ENCODE measurements around the gene MAG. TPM values are rescaled to one million over a fixed set of nuclear protein-coding genes. Genes with fewer than 3 reads are reported as not detected.
"Not testable (repeated sequence)": the region's sequence is repeated elsewhere in the genome, so short reads cannot be mapped to it uniquely, and the experiment has no call there.

Gene MAG
- total RNA-seq, 1 donor from 2014 or later, result not detected

DNA sequence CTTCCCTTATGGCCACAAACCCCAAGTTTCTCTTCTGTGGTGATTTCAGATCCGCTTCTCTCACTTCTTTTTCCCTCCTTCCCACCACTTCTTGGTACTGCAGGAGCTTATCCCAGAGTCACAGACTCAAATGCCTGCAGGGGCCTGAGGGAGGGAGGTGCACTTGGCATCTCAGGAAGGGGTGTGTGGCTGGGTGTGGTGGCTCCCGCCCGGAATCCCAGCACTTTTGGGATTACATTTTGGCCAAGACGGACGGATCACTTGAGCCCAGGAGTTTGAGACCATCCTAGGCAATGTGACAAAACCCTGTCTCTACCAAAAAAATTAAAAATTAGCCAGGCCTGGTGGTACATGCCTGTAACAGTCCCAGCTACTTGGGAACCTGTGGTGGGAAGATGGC, 17.6 kb upstream of the MAG start:
- intact Hi-C loops (cut with DNase I), result no loop called here
- no peak for DNase-seq (ENCODE audit: missing footprints)
- no peak for ATAC-seq

DNA sequence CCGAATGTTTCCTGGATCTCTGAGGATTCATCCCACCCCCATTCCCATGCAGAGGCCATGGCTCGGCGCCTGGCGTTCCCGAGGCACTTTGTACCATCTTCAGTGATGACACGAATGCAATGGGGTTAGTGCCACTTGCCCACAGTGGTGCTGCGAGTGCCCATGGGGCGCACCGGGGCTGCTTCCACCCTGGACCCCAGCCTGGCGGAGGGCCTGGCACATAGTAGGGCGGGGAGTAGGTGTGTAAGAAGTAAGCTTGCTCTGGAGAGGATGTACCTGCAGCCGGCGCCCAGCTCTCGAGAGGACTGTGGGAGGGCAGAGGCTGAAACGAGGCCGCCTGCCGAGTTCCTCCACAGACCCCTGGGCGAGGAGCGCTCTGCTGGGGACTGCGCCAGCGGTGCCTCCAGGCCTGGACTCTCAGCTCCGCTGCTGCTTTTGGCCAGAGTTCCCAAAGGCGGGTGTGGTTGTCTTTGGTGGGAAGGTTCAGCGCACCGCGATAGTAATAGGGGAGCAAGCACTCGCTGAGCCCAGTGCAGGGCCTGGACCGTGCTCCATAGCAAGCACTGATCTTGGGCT, 15.2 kb upstream of the MAG start:
- ATAC-seq, result no peak
- intact Hi-C loops (cut with DNase I), result no loop called here
- peak; percentile 72 for DNase-seq (ENCODE audit: missing footprints)

DNA sequence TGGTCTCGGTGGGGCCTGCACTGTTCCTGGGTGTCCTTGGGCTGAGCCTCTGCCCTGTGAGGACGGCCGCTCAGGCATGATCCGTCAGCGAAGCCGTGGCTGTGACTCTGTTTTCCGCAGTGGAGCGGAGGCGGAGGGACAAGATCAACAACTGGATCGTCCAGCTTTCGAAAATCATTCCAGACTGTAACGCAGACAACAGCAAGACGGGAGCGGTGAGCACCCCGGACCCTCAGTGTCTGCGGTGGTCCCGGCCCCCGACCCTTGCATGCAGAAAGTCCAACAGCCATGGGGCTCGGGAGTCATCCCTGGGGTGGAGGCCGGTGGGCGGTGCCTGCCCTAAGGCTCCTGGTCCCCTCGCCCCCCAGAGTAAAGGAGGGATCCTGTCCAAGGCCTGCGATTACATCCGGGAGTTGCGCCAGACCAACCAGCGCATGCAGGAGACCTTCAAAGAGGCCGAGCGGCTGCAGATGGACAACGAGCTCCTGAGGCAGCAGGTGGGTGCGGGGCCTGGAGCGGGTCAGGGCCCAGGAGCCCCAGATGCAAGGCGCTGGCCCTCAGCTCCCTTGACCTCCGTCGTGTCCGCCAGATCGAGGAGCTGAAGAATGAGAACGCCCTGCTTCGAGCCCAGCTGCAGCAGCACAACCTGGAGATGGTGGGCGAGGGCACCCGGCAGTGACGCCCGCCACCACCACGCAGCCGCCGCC, 13.2 kb upstream of the MAG start:
- intact Hi-C loops (cut with DNase I), result no loop called here

DNA sequence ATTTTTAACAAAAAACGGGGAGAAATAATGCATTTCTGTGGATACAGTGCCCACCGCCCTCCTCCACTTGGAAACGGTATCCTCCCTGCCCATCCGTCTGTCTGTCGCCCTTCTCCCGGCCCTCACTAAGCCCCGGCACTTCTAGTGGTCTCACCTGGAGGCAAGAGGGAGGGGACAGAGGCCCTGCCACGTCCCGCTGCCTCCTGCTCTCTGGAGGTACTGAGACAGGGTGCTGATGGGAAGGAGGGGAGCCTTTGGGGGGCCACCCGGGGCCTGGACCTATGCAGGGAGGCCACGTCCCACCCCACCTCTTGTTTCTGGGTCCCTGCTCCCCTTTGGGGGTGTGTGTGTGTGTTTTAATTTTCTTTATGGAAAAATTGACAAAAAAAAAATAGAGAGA, 12.6 kb upstream of the MAG start:
- intact Hi-C loops (cut with DNase I), result no loop called here
- DNase-seq (ENCODE audit: missing footprints), result peak; percentile 6
- no peak for ATAC-seq

More for the DNA sequence above, 13.2 kb upstream of the MAG start:
- ATAC-seq (no peak), DNase-seq (ENCODE audit: missing footprints) (peak; percentile 60)

DNA sequence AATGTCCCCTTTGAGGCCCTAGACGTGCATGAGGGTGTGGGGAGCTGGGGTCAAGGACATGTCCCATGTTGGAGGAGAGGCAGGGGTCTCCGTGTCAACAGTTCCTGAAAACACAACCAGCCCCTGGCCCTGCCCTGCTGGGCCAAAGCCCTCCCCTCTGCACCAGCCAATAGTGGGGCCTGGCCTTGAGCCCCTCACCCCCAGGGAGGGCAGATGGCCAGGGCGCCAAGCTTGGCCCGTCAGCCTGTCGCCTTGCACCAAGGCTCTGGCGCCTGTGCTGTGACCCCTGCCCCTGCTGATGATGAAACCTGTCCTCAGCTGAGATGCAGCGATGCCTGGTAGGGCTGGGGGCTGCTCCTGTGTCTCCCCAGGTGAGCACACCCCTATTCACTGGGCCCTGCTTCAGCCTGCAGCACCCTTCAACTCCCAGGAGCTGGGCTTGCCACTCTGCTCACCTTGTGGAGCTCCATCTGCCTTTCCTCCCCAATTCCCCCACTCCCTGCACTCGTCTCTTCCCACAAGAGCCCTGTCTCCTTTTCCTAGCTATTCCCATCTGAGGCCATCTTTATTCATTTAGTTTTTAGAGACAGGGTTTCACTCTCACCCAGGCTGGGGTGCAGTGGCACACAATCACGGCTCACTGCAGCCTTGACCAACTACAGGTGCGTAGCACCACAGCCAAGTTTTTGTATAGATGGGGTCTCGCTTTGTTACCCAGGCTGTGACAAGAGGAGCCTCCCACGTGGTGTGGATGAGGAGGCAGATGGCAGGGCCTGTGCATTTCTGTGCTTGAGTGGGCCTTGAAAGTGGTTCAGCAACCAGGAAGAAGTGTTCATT, 11.8 kb upstream of the MAG start:
- intact Hi-C loops (cut with DNase I), result no loop called here
- DNase-seq (ENCODE audit: missing footprints), result peak; percentile 40
- peak; percentile 23 for ATAC-seq

DNA sequence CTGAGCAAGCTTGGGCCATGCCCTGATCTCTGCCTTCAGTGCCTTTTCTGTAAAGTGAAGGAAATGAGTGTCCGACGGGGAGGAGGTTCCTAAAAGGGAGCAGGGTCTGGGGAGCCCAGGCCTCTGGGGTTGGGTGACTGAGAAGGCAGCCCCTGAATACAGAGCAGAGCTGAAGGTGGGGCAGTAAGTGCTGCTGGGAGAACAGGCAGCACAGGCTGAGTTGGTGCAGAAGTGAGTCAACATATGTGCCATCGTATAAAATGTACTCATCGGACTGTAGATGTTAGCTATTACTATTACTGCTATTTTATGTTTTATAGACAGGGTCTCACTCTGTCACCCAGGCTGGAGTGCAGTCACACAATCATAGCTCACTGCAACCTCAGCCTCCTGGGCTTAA, 10.7 kb upstream of the MAG start:
- DNase-seq (ENCODE audit: missing footprints), result peak; percentile 33
- intact Hi-C loops (cut with DNase I), result no loop called here
- no peak for ATAC-seq

DNA sequence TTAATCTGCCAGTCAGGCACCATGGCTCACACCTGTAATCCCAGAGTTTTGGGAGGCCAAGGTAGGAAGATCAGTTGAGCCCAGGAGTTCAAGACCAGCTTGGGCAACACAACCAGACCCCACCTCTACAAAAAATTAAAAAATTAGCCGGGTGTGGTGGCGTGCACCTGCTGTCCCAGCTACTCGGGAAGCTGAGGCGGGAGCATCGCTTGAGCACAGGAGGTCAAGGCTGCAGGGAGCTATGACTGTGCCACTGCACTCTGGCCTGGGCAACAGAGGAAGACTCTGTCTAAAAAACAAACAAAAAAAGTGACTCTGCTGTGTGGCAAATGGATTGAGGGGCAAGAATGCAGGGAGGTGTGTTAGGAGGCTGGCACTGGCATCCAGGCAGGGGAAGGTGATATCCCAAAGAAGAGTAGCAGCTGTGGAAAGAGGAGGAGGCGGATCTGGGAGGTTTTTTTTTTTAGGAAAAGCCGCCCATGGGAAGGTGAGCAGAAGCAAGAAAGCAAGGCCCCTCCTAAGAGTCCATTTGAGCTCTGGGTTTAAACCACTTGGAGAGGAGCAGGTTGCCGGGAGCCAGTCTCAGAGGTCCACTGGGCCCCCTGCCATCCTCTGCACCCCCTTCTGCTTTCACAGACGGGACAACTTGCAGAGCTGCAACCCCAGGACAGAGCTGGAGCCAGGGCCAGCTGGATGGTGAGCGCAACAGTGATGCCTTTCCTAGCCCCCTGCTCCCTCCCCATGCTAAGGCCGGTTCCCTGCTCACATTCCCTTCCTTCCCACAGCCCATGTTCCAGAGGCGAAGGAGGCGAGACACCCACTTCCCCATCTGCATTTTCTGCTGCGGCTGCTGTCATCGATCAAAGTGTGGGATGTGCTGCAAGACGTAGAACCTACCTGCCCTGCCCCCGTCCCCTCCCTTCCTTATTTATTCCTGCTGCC, 7.5 kb upstream of the MAG start:
- no peak for ATAC-seq
- peak; percentile 53 for DNase-seq (ENCODE audit: missing footprints)
- intact Hi-C loops (cut with DNase I), result no loop called here

DNA sequence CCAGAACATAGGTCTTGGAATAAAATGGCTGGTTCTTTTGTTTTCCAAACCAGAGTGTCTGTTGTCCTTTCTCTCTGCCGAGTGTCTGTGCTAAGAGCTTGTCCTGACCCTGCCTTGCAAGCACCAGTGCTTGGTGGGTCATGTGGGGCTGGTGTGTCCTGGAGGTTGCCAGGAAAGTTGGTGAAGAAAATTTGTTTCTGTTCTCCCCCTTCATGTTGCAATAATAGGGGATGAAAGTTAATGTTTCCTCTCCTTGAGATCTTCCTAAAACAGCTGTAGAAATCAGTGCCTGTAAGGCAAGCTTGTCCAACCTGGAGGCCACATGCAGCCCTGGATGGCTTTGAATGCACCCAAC, 6.9 kb upstream of the MAG start:
- DNase-seq (ENCODE audit: missing footprints), result peak; percentile 4
- no peak for ATAC-seq

DNA sequence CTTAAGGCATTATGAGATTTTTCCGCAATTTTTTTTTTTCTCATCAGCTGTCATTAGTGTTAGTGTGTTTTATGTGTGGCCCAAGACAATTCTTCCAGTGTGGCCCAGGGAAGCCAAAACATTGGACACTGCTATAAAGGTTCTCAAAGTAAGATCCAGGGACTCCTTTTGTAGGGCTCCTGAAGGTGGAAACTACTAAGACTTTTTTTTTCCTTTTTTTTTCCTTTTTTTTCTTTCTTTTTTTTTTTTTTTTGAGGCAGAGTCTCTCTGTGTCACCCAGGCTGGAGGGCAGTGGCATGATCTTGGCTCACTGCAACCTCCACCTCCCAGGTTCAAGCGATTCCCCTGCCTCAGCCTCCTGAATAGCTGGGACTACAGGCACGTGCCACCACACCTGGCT, 6.5 kb upstream of the MAG start:
- ATAC-seq; intact Hi-C loops (cut with DNase I); DNase-seq (ENCODE audit: missing footprints): not testable (repeated sequence)

More for the DNA sequence above, 6.9 kb upstream of the MAG start:
- intact Hi-C loops (cut with DNase I), result no loop called here

DNA sequence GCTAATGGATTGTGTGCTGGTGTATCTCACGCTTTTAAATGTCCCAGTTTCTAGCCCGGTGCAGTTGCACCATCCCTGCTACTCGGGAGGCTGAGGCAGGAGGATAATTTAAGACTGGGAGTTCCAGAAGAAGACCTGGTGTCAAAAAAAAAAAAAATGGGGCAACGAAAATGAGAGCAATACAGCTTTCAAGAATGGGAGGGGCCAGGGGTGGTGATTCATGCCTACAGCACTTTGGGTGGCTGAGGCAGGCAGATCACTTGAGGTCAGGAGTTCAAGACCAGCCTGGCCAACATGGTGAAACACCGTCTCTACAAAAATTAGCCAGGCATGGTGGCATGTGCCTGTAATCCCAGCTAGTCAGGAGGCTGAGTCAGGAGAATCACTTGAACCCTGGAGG, 5.9 kb upstream of the MAG start:
- peak; percentile 17 for DNase-seq (ENCODE audit: missing footprints)
- ATAC-seq; intact Hi-C loops (cut with DNase I): not testable (repeated sequence)

DNA sequence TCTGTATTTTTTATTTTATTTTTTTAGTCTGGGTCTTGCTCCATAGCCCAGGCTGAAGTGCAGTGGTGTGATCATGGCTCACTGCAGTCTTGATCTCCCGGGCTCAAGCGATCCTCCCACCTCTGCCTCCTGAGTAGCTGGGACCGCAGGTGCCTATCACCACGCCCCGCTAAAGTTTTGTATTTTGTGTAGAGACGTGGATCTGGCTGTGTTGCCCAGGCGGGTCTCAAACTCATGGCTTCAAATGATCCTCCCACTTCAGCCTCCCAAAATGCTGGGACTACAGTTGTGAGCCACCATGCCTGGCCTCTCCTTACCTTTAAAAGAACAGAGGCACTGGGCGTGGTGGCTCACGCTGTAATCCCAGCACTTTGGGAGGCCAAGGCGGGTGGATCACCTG, 4.2 kb upstream of the MAG start:
- DNase-seq (ENCODE audit: missing footprints) (peak; percentile 31), ATAC-seq (no peak)
- intact Hi-C loops (cut with DNase I), result no loop called here

DNA sequence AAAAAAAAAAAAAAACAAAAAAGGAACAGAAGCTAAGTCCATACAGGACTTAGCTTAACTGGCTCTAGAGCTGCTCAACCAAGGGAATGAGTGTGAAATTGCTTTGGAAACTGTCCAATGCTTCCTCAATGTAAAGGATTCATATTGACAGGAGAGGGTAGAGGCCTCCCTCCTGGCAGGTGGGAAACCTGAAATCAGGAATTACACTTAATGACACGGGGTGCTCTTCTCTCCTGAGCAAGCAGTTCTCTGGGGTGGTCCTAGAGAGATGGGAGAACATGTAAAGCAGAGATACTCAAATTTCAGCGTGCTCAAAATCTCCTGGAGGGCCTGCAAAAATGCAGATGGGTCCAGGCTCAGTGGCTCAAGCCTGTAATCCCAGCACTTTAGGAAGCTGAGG, 3.6 kb upstream of the MAG start:
- intact Hi-C loops (cut with DNase I), result no loop called here
- no peak for DNase-seq (ENCODE audit: missing footprints)
- no peak for ATAC-seq

DNA sequence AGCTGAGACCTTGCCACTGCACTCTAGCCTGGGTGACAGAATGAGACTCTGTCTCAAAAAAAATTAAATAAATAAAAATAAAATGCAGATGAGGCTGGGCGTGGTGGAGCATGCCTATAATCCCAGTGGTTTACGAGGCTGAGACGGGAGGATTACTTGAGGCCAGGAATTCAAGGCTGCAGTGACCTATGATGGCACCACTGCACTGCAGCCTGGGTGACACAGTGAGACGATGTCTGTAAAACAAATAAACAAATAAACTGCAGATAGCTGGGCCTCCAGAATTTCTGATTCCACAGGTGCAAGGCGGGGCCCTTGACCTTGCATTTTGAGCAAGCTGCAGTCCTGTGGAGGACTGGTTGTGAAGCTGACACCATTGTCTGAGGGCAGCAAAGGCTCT, 3.1 kb upstream of the MAG start:
- intact Hi-C loops (cut with DNase I), result no loop called here
- ATAC-seq (no peak), DNase-seq (ENCODE audit: missing footprints) (peak; percentile 25)

DNA sequence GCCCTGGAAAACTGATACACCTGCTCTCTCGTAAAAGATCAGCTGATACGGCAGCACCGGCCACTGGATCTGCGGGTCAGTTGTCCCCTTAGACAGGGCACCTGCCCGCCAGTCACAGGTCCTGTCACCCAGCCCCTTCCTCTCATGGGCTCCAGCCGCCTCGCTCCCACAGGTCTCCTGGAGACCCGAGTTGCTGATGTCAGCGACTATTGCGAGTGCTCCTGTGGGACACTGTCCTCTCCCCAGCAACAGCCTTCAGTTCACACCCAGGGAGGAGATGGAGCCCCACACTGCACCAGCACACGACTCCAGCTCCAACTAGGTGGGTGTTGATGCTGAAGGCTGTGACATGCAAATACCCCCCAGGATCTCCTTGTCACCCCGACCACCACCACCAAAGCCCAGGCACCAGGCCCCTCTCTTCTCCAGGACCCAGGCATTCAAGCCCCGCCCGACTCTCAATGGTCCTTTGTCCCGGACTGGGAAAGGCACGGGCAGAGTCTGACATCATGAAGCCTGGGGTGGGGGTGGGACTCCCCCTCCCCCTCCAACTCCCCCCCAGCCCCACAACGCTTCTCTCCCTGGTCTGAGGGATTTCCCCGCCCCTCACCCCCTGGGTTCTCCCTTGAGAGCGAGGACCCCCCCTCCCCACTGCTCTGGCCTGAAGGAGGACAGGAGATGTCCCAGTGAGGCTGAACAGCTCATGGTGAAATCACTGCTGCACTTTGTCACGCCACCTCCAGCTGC, 1.4 kb upstream of the MAG start:
- ATAC-seq (no peak), DNase-seq (ENCODE audit: missing footprints) (peak; percentile 59)
- intact Hi-C loops (cut with DNase I), result no loop called here

DNA sequence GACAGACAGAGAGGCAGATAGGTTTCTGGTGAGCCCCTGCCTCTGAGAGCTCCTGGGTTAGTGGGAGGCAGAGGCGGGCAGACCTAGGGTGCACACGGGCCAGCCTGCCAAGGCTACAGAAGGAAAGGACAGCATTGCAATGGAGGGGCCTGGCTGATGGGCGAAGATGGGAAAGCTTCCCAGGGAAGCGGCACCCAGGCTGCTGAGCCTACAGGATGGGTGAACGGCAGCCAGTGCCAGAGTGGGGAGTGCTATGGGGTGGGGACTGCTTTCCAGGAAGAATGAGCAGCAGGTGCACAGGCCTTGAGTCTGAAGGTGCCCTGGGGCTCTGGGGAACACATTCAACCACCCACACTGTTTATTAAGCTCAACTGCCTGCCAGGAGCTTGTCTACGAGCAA, 702 bp upstream of the MAG start:
- peak; percentile 55 for DNase-seq (ENCODE audit: missing footprints)
- ATAC-seq, result no peak
- intact Hi-C loops (cut with DNase I), result no loop called here

DNA sequence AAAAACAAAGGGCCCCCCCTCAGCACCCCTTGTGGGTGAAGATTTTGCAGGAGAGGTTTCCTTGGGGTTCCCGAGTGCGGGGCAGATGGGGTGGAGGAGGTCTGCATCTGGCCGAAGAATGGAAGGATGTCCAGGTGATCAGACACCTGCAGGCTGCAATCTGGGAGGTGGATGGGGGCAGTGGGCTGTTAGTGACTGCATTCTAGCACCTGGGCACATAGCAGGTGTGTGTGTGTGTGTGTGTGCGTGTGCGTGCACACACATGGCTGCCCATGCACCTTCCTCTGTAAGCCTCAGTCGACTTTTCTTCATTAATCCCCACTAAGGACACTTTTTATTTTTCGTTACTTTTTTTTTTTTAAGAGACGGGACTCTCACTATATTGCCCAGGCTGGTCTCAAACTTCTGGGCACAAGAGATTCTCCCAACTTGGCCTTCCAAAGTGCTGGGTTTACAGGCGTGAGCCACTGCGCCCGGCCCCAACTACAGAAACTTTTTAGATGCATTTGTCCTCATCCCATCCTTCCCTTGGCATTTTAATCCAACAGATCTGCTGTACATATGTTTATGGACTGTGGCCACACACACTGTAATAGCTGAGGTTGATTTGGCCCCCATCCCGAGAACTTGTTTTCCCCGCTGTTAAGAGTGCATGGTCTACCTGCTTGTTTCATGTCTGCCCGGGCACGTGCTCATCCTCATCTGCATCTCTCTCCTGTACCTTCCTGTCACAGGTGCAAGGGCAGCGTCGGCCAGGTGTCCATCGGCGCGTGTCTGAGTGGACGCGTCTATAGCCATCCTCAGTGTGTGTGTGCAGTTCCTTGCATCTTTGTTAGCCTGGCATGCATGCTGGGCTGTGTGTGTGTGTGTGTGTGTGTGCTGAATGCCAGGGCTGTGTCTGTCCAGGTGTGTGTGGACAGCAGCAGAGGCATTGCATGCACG, 731 bp downstream of the MAG start:
- DNase-seq (ENCODE audit: missing footprints) (peak; percentile 57), ATAC-seq (no peak)
- intact Hi-C loops (cut with DNase I), result no loop called here

DNA sequence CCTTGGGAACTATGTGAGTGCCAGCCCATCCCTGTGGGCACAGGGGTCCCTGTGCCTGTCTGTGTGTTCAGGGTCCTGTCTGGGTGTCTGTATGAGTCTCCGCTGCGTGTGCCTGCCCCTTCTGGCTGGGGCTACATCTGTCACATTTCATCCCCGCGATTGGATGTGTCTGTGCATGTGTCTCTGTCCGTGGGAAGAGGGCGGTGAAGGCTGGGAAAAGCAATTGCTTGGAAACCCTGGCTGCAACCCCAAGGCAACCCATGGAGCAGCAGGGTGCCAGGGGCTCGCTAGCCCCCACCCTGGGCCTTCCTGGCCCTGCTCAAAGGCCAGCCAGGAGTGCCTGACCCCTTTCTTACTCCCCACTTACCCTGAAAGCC, 1.4 kb downstream of the MAG start:
- DNase-seq (ENCODE audit: missing footprints) (no peak), ATAC-seq (no peak)
- intact Hi-C loops (cut with DNase I), result no loop called here

Data from Right ventricle myocardium inferior (tissue), 1 donor.